Measurements from ENCODE around the gene SCART1. TPM values are rescaled to one million over a fixed set of nuclear protein-coding genes. Genes with fewer than 3 reads are reported as not detected.
A peak's percentile ranks its signal among the peaks of the same experiment; 100 is the strongest.
"Not testable (repeated sequence)": the region's sequence is repeated elsewhere in the genome, so short reads cannot be mapped to it uniquely, and the experiment has no call there.

The SCART1 gene
- total and polyA plus RNA-seq, 2 donors (not counting 1 experiment from before 2014, with no cell fraction given): 0.84 to 2.5 TPM

DNA sequence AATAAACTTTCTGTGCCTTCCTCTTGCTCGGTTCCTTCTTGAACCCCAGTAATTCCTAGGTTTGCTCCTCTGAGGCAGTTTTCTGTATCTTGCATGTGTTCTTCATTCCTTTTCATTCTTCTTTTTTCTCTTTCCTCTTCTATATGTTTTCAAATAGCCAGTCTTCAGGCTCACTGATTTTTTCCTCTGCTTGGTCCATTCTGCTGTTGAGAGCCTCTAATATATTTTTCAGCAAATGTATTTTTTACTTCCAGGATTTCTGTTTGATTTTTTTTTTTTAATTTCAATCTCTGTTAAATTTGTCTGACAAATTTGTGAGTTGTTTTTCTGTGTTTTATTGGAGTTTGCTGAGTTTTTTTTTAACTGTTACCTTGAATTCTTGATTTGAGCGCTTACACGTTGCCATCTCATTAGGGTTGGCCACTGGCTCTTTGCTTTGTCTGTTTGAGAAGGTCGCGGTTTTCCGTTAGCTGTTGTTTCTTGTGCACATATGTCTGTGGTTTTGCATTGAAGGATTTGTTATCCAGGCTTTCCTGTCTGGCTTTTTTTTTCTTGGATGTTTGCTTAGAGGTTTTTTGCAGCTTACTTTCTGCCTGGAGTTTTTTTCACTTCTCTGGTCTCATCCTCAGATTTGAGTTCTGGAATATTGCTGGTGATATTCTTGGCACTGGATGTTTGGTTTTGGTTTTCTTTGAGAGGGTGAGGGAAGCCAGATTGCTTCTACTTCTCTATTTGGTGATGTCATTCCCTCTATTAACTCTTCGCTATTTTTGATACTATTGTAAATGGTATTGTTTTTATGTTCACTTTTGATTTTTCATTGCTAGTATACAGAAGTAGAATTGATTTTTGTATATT is 42.0 kb upstream of the SCART1 start:
- H3K36me3 ChIP-seq (ENCODE audit: control insufficient read depth, insufficient read depth, low read length): peaks cover 1% of the 10 kb centered on the region
- no peak overlapping the region for H3K9ac ChIP-seq (ENCODE audit: insufficient read depth, low read length)
- peaks cover 29% of the 10 kb centered on the region for H3K79me2 ChIP-seq (ENCODE audit: control insufficient read depth, insufficient read depth, low read length)
- H4K20me1 ChIP-seq (ENCODE audit: control insufficient read depth, extremely low read depth, insufficient read depth, low read length): no peaks in the 10 kb centered on the region
- no peak overlapping the region for H3K27ac ChIP-seq (ENCODE audit: insufficient read depth, low read length)
- no peaks in the 10 kb centered on the region for H3K27me3 ChIP-seq (ENCODE audit: control insufficient read depth, insufficient read depth, low read length)
- TF ChIP-seq EZH2 (IDR thresholded peaks at IDR 0.05; ENCODE audit: low read length, missing control alignments) (no peak), CTCF (conservative IDR thresholded peaks at IDR 0.05 in 1 of 2, IDR thresholded peaks at IDR 0.05 in 1 of 2; ENCODE audit: low read depth in 1 of 2, low read length in 2 of 2) (no peak)
- H3K4me3 ChIP-seq (replicated peaks in 1 of 4; ENCODE audit: control extremely low read depth in 1 of 4, insufficient read depth in 1 of 4, low read depth in 3 of 4, low read length in 4 of 4): no peak overlapping the region
- H3K4me1 ChIP-seq (ENCODE audit: control insufficient read depth, extremely low read depth, insufficient read depth, low read length): no peaks in the 10 kb centered on the region
- no peak overlapping the region for H2AFZ ChIP-seq (ENCODE audit: low read length)
- no peaks in the 10 kb centered on the region for H3K9me3 ChIP-seq (ENCODE audit: control insufficient read depth, insufficient read depth, low read depth, low read length)
- no peak overlapping the region for H3K4me2 ChIP-seq (ENCODE audit: extremely low read depth, insufficient read depth, low read length)
- DNase-seq (ENCODE audit: low read depth in 2 of 2): peak in 1 of 2 donors; percentile 81

DNA sequence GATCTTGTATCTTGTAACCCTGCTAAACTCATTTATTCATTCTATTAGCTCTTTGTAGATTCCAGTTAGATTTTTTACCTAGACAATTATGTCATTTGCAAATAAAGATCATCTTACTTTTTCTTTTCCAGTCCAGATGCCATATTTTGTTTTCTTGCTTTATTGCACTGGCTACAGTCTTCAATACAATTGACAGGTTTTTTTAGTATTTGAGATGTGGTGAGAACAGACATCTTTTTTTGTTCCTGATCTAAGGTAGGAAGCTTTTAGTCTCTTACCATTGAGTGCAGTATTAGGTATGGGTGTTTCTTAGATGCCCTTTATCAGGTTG is 41.4 kb upstream of the SCART1 start:
- Histone ChIP-seq H3K27ac (ENCODE audit: insufficient read depth, low read length) (no peak overlapping the region), H3K4me1 (ENCODE audit: control insufficient read depth, extremely low read depth, insufficient read depth, low read length) (no peaks in the 10 kb centered on the region), H2AFZ (ENCODE audit: low read length) (no peak overlapping the region), H4K20me1 (ENCODE audit: control insufficient read depth, extremely low read depth, insufficient read depth, low read length) (no peaks in the 10 kb centered on the region), H3K79me2 (ENCODE audit: control insufficient read depth, insufficient read depth, low read length) (peaks cover 24% of the 10 kb centered on the region), H3K4me3 (replicated peaks in 1 of 4; ENCODE audit: control extremely low read depth in 1 of 4, insufficient read depth in 1 of 4, low read depth in 3 of 4, low read length in 4 of 4) (no peak overlapping the region), H3K9ac (ENCODE audit: insufficient read depth, low read length) (no peak overlapping the region), H3K4me2 (ENCODE audit: extremely low read depth, insufficient read depth, low read length) (no peak overlapping the region), H3K27me3 (ENCODE audit: control insufficient read depth, insufficient read depth, low read length) (no peaks in the 10 kb centered on the region), H3K36me3 (ENCODE audit: control insufficient read depth, insufficient read depth, low read length) (peaks cover 1% of the 10 kb centered on the region), H3K9me3 (ENCODE audit: control insufficient read depth, insufficient read depth, low read depth, low read length) (no peaks in the 10 kb centered on the region)
- TF ChIP-seq CTCF (conservative IDR thresholded peaks at IDR 0.05 in 1 of 2, IDR thresholded peaks at IDR 0.05 in 1 of 2; ENCODE audit: low read depth in 1 of 2, low read length in 2 of 2) (no peak), EZH2 (IDR thresholded peaks at IDR 0.05; ENCODE audit: low read length, missing control alignments) (no peak)
- no peak for DNase-seq (ENCODE audit: low read depth in 2 of 2)

- H3K4me3 ChIP-seq (replicated peaks in 1 of 4; ENCODE audit: control extremely low read depth in 1 of 4, insufficient read depth in 1 of 4, low read depth in 3 of 4, low read length in 4 of 4); DNase-seq (ENCODE audit: low read depth in 2 of 2); H3K36me3 ChIP-seq (ENCODE audit: control insufficient read depth, insufficient read depth, low read length); H3K79me2 ChIP-seq (ENCODE audit: control insufficient read depth, insufficient read depth, low read length); H3K4me2 ChIP-seq (ENCODE audit: extremely low read depth, insufficient read depth, low read length); H3K4me1 ChIP-seq (ENCODE audit: control insufficient read depth, extremely low read depth, insufficient read depth, low read length); H4K20me1 ChIP-seq (ENCODE audit: control insufficient read depth, extremely low read depth, insufficient read depth, low read length); H3K27ac ChIP-seq (ENCODE audit: insufficient read depth, low read length); H2AFZ ChIP-seq (ENCODE audit: low read length); H3K27me3 ChIP-seq (ENCODE audit: control insufficient read depth, insufficient read depth, low read length); H3K9ac ChIP-seq (ENCODE audit: insufficient read depth, low read length); H3K9me3 ChIP-seq (ENCODE audit: control insufficient read depth, insufficient read depth, low read depth, low read length): not testable (repeated sequence)
Measured at GRCh38 chr10:133414401-133414800, 39.3 kb upstream of the SCART1 start.

Data from fibroblast of lung (primary cell).